Measurements from ENCODE around the gene PTBP3.

The PTBP3 gene

DNA sequence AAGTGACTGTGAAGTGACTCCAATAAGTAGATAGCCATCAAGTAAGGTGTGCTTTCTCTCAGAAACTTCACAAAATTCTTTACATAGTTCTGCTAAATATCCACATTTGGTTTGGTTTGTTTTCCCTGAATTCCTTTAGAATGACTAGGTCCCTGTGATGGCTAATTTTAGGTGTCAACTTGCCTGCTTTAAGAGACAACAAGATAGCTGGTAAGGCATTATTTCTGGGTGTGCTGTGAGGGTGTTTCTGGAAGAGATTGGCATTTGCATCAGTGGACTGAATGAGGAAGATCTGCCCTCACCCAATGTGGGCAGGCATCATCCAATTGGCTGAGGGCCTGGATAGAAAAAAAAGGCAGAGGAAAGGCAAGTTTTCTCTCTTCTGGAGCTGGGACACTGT is 8.3 kb upstream of the PTBP3 start:
- DNase-seq (ENCODE audit: insufficient read length, low spot score) = no peak
- FAIRE-seq = peak; percentile 96
- TF ChIP-seq POLR2A (IDR thresholded peaks at IDR 0.05; ENCODE audit: low read depth, low read length) = no peak

GRCh38 chr9:112339886-112340285 is 6.5 kb upstream of the PTBP3 start:
- TF ChIP-seq POLR2A (IDR thresholded peaks at IDR 0.05; ENCODE audit: low read depth, low read length) = no peak
- no peak for DNase-seq (ENCODE audit: insufficient read length, low spot score)
- no peak for FAIRE-seq

DNA sequence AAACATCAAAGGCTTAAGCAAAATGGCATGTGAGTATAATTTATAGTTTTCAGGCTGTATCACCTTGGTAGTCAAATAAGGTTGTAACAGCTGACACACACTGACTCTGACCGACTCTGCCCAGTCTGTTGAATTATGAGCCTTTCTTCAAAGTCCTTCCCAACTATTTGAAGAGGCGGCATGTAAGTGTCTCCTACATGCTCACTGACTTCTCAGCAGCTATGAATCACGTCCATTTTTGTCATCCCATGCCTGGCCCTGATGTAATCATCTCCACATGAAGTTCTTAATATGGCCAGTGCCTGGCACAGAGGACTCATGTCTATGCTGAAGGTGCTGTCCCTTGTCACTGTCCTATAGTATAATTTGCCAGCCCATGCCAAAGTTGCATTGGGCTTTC is 5.1 kb upstream of the PTBP3 start:
- DNase-seq (ENCODE audit: insufficient read length, low spot score) (no peak), FAIRE-seq (peak; percentile 94)

GRCh38 chr9:112337547-112337946 is 4.1 kb upstream of the PTBP3 start:
- no peak for TF ChIP-seq POLR2A (IDR thresholded peaks at IDR 0.05; ENCODE audit: low read depth, low read length)
- DNase-seq (ENCODE audit: insufficient read length, low spot score) (no peak), FAIRE-seq (no peak)

More for the DNA sequence above, 5.1 kb upstream of the PTBP3 start:
- no peak for TF ChIP-seq POLR2A (IDR thresholded peaks at IDR 0.05; ENCODE audit: low read depth, low read length)

GRCh38 chr9:112334432-112334841 is 1.0 kb upstream of the PTBP3 start:
- FAIRE-seq (peak; percentile 96), DNase-seq (ENCODE audit: insufficient read length, low spot score) (no peak)
- TF ChIP-seq POLR2A (IDR thresholded peaks at IDR 0.05; ENCODE audit: low read depth, low read length) = no peak

- TF ChIP-seq POLR2A (IDR thresholded peaks at IDR 0.05; ENCODE audit: low read depth, low read length) = no peak
- FAIRE-seq = no peak
These were observed 416 bp upstream of the PTBP3 start for GRCh38 chr9:112333639-112334431.

DNA sequence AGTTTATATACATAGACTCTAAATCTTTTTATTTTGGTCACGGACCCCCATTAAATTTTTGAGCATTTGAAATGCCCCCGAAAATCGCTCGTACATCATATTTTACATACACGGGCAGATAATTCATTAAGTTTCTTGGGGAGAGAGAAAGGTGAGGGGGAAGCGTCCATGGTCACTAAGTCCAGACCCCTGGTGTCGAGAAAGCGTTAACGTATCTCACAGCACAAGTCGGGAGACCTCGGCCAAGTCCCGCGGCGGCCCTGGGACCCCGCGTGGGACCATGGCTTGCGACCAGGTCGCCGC is 794 bp downstream of the PTBP3 start:
- FAIRE-seq (no peak), DNase-seq (ENCODE audit: insufficient read length, low spot score) (no peak)
- TF ChIP-seq POLR2A (IDR thresholded peaks at IDR 0.05; ENCODE audit: low read depth, low read length) = no peak

More at GRCh38 chr9:112333639-112334431, 416 bp upstream of the PTBP3 start:
- peak; percentile 81 for DNase-seq (ENCODE audit: insufficient read length, low spot score)

GRCh38 chr9:112332214-112332613 is 1.2 kb downstream of the PTBP3 start:
- no peak for DNase-seq (ENCODE audit: insufficient read length, low spot score)
- no peak for TF ChIP-seq POLR2A (IDR thresholded peaks at IDR 0.05; ENCODE audit: low read depth, low read length)
- peak; percentile 83 for FAIRE-seq

DNA sequence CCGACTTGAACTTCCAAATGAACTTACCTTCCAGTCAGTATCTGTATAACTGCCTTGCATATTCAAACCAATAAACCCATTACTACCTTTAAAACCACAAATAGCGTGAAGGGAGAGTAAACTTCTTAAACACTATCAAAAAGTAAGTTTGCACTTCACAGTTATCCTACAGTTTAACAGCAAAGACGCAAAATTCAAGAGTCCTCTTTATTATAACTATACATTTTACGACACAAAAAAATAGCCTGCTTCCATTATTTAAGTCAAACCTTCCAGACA is 1.8 kb downstream of the PTBP3 start:
- DNase-seq (ENCODE audit: insufficient read length, low spot score) (no peak), FAIRE-seq (peak; percentile 82)
- TF ChIP-seq POLR2A (IDR thresholded peaks at IDR 0.05; ENCODE audit: low read depth, low read length) = no peak

DNA sequence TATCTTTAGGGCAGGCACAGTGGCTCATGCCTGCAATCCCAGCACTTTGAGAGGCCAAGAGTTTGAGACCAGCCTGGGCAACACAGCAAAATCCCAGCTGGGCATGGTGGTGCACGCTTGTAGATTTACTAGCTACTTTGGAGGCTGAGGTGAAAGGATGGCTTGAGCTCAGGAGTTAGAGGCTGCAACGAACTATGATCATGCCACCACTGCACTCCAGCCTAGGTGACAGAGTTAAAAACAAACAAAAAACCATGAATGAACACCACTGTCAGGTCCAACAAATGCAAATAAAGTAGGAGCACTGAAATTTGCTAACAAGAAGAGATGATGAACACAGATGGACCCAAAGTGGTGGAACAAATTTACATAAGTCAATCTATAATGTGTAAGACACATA is 4.9 kb downstream of the PTBP3 start:
- FAIRE-seq = peak; percentile 50
- DNase-seq (ENCODE audit: insufficient read length, low spot score) = no peak
- no peak for TF ChIP-seq POLR2A (IDR thresholded peaks at IDR 0.05; ENCODE audit: low read depth, low read length)

DNA sequence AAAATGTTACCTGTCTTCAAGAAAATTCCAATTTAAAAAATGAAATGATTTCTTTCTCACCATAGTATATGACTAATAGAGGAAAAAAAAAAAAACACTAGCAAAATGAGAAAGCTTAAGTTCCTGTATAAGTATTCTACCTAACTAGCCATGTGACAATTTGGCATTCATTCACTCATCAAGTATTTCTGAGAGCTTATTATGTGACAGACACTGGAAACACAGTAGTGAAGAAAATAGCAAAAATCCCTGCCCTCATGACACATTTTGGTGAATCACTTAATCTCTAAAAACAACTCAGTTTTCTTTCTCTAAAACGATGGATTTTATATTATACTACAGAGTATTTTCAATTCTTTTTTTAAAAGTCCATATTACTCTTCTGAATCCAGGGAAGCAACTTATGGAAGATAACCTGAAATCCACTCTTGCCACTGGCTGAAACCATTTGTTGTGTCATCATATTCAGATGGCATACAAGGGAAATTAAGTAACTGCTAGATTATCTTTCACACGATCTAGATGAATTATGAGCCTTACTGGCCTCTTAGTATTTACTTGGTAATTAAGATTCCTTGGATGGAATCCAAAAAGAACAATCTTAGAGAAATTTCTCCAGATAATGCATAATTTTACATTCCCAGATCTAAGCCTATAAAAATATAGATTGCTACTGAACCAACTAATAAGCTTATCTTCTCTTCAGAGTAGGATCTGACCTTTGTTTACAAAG is 5.5 kb downstream of the PTBP3 start:
- DNase-seq (ENCODE audit: insufficient read length, low spot score) (no peak), FAIRE-seq (peak; percentile 67)
- TF ChIP-seq POLR2A (IDR thresholded peaks at IDR 0.05; ENCODE audit: low read depth, low read length) = no peak

DNA sequence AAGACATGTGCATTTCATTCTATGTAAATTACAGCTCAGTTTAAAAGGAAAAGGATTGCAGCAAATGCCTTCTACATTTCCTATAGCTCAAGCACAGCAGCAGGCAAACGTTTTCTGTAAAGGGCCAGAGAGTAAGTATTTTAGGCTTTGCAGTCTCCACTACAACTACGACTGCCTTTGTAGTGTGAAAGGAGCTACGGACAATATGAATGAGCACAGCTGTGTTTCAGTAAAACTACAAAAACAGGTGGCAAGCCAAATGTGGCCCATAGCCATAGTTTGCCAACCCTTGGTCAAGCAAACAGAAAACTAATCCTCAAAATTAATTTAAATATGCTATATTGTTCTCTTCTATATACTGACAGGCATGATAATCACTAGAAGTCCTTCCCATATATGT is 7.2 kb downstream of the PTBP3 start:
- FAIRE-seq (no peak), DNase-seq (ENCODE audit: insufficient read length, low spot score) (no peak)
- TF ChIP-seq POLR2A (IDR thresholded peaks at IDR 0.05; ENCODE audit: low read depth, low read length) = no peak

GRCh38 chr9:112325600-112325999 is 7.8 kb downstream of the PTBP3 start:
- DNase-seq (ENCODE audit: insufficient read length, low spot score) = no peak
- no peak for FAIRE-seq
- no peak for TF ChIP-seq POLR2A (IDR thresholded peaks at IDR 0.05; ENCODE audit: low read depth, low read length)

- TF ChIP-seq POLR2A (IDR thresholded peaks at IDR 0.05; ENCODE audit: low read depth, low read length) = no peak
- DNase-seq (ENCODE audit: insufficient read length, low spot score) (no peak), FAIRE-seq (no peak)
These were observed 8.3 kb downstream of the PTBP3 start for GRCh38 chr9:112325127-112325526.

DNA sequence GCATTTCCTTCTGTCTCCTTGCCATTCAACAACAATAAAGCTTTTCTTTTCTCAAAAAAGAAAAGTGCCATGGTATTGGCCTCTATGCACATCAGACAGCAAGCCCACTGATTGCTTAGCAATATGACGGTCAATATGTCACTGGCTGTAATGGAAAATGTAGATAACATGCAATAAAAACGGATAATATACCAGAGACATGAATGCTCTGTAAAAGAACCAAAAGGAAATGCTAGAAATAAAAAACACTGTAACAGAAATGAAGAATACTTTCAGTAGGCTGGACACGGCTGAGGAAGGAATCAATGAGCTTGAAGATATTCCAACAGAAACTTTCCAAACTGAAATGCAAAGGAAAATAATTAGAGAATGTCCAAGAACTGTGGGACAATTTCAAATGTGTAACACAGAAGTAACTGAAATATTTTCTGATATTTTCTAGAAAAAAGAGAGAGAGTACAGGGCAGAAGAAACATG is 10.0 kb downstream of the PTBP3 start:
- DNase-seq (ENCODE audit: insufficient read length, low spot score) (no peak), FAIRE-seq (no peak)
- TF ChIP-seq POLR2A (IDR thresholded peaks at IDR 0.05; ENCODE audit: low read depth, low read length) = no peak
